ENCODE data around the gene ARHGEF37.

DNA sequence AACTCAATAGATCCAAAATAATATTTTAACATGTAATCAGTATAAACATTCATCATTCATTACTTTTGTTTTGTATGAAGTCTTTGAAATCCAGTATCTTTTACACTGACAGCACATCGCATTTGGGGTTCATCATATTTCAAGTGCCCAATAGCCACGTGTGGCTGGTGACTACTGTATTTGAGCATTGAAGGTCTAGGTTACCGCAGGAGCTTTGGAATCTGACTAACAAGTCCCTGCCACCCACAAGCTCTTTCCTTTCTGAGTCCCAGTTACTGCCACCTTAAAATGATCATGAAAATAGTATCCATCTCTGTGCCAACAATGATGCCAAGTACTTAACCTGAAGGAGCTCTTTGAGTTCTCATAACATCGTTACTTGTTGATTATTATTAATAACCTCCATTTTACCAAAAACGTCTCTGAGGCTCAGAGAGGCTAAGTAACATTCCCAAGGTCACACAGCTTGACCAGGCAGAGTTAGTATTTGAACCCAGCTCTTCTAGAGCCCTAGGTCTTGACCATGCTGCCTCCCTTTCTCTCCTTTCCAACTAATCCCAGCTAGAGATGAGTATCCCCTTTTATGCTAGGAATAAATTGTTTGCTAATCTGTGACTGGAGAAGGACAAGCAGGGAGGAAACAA is 24.2 kb downstream of the ARHGEF37 start:
- TF ChIP-seq, protein P1, sequence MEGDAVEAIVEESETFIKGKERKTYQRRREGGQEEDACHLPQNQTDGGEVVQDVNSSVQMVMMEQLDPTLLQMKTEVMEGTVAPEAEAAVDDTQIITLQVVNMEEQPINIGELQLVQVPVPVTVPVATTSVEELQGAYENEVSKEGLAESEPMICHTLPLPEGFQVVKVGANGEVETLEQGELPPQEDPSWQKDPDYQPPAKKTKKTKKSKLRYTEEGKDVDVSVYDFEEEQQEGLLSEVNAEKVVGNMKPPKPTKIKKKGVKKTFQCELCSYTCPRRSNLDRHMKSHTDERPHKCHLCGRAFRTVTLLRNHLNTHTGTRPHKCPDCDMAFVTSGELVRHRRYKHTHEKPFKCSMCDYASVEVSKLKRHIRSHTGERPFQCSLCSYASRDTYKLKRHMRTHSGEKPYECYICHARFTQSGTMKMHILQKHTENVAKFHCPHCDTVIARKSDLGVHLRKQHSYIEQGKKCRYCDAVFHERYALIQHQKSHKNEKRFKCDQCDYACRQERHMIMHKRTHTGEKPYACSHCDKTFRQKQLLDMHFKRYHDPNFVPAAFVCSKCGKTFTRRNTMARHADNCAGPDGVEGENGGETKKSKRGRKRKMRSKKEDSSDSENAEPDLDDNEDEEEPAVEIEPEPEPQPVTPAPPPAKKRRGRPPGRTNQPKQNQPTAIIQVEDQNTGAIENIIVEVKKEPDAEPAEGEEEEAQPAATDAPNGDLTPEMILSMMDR (conservative IDR thresholded peaks at IDR 0.05) = no peak
- TF ChIP-seq ZFX (IDR thresholded peaks at IDR 0.05) = no peak
